ENCODE data around the gene EXOC4. TPM values are rescaled to one million over a fixed set of nuclear protein-coding genes. Genes with fewer than 3 reads are reported as not detected.

EXOC4 gene
- total RNA-seq, 1 donor from 2014 or later: 67.7 TPM

GRCh38 chr7:134047675-134048074 is 794.8 kb downstream of the EXOC4 start:
- Mint-ChIP-seq H3K36me3 (ENCODE audit: low read depth) (no peaks in the 10 kb centered on the region), H3K27ac (ENCODE audit: unreplicated experiment) (no peak overlapping the region), H3K4me1 (ENCODE audit: low read depth) (peaks cover 6% of the 10 kb centered on the region), H3K4me3 (ENCODE audit: unreplicated experiment) (no peak overlapping the region), H3K27me3 (ENCODE audit: low read depth) (no peaks in the 10 kb centered on the region), H3K9me3 (ENCODE audit: low read depth) (no peaks in the 10 kb centered on the region)
- DNase-seq (ENCODE audit: low spot score): no peak
- TF ChIP-seq CTCF (IDR thresholded peaks at IDR 0.05): no peak

GRCh38 chr7:134048166-134048565 is 795.3 kb downstream of the EXOC4 start:
- no peak overlapping the region for H3K4me3 Mint-ChIP-seq (ENCODE audit: unreplicated experiment)
- TF ChIP-seq CTCF (IDR thresholded peaks at IDR 0.05): no peak
- no peak for DNase-seq (ENCODE audit: low spot score)
- no peaks in the 10 kb centered on the region for H3K27me3 Mint-ChIP-seq (ENCODE audit: low read depth)
- peaks cover 6% of the 10 kb centered on the region for H3K4me1 Mint-ChIP-seq (ENCODE audit: low read depth)
- H3K36me3 Mint-ChIP-seq (ENCODE audit: low read depth): no peaks in the 10 kb centered on the region
- no peak overlapping the region for H3K27ac Mint-ChIP-seq (ENCODE audit: unreplicated experiment)
- H3K9me3 Mint-ChIP-seq (ENCODE audit: low read depth): no peaks in the 10 kb centered on the region

GRCh38 chr7:134051020-134051419 is 798.1 kb downstream of the EXOC4 start:
- Mint-ChIP-seq H3K36me3 (ENCODE audit: low read depth) (no peaks in the 10 kb centered on the region), H3K4me1 (ENCODE audit: low read depth) (no peaks in the 10 kb centered on the region), H3K27ac (ENCODE audit: unreplicated experiment) (no peak overlapping the region), H3K27me3 (ENCODE audit: low read depth) (no peaks in the 10 kb centered on the region), H3K9me3 (ENCODE audit: low read depth) (no peaks in the 10 kb centered on the region), H3K4me3 (ENCODE audit: unreplicated experiment) (no peak overlapping the region)
- no peak for DNase-seq (ENCODE audit: low spot score)
- no peak for TF ChIP-seq CTCF (IDR thresholded peaks at IDR 0.05)

- Mint-ChIP-seq H3K27me3 (ENCODE audit: low read depth) (no peaks in the 10 kb centered on the region), H3K4me3 (ENCODE audit: unreplicated experiment) (no peak overlapping the region), H3K36me3 (ENCODE audit: low read depth) (no peaks in the 10 kb centered on the region), H3K27ac (ENCODE audit: unreplicated experiment) (no peak overlapping the region), H3K4me1 (ENCODE audit: low read depth) (no peaks in the 10 kb centered on the region), H3K9me3 (ENCODE audit: low read depth) (no peaks in the 10 kb centered on the region)
- no peak for DNase-seq (ENCODE audit: low spot score)
- no peak for TF ChIP-seq CTCF (IDR thresholded peaks at IDR 0.05)
Observed at GRCh38 chr7:134056816-134057215, 803.9 kb downstream of the EXOC4 start.

- H3K4me3 Mint-ChIP-seq (ENCODE audit: unreplicated experiment): no peak overlapping the region
- no peak for DNase-seq (ENCODE audit: low spot score)
- no peak overlapping the region for H3K27ac Mint-ChIP-seq (ENCODE audit: unreplicated experiment)
- no peaks in the 10 kb centered on the region for H3K36me3 Mint-ChIP-seq (ENCODE audit: low read depth)
- H3K27me3 Mint-ChIP-seq (ENCODE audit: low read depth): no peaks in the 10 kb centered on the region
- TF ChIP-seq CTCF (IDR thresholded peaks at IDR 0.05): no peak
- H3K9me3 Mint-ChIP-seq (ENCODE audit: low read depth): no peaks in the 10 kb centered on the region
- no peaks in the 10 kb centered on the region for H3K4me1 Mint-ChIP-seq (ENCODE audit: low read depth)
Observed at GRCh38 chr7:134058521-134058920, 805.6 kb downstream of the EXOC4 start.

All from chondrocyte (in vitro differentiated cells).